Uterus (tissue), 2 donors: ENCODE results near the gene ANHX.

ENCODE experiments used
- CTCF ChIP-seq, 4 experiments: fragments of 200-600 bp in 2 of 4; fragments of 450-650 bp in 2 of 4; sonication (generic) in 2 of 4; IDR thresholded peaks; one replicate each; pipeline ENCODE4 v1.5.1; 2016 to 2019; ENCODE audit warnings: antibody characterized with exemption in 4 of 4, mild to moderate bottlenecking in 2 of 4, moderate library complexity in 1 of 4
- POLR2A ChIP-seq, 2 donors: fragments of 450-650 bp; IDR thresholded peaks; one replicate each; pipeline ENCODE4 v1.6.1; 2016; ENCODE audit warnings: antibody characterized with exemption in 2 of 2, mild to moderate bottlenecking in 1 of 2, moderate library complexity in 1 of 2

DNA sequence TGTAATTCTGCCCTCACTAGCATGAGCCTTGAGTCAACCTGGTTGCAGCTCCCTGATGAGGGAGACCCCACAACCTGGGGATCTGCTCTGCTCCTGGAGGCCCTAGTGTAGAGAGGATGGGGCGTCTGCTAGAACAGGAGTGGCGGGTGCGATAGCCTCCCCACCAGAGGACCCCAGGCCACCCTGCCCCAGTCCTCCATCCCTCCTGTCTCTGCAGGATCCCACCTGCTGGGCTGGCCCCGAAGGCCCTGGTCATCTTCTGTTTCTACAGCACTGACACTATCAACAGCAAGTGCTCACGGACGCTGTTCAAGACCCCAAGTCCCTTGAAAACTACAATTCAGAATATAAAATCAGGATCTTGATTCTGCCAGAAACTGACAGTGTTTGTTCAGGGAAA is 15.2 kb downstream of the ANHX start:
- TF ChIP-seq CTCF (IDR thresholded peaks at IDR 0.05) (no peak), POLR2A (IDR thresholded peaks at IDR 0.05) (no peak)
